K562 (cell line): ENCODE measurements around the gene RGS13. TPM values are rescaled to one million over a fixed set of nuclear protein-coding genes. Genes with fewer than 3 reads are reported as not detected.

Source experiments
- ARID4B ChIP-seq: sonication (generic); formaldehyde crosslinking; IDR thresholded peaks from 2 replicates; pipeline ENCODE4 v1.8.0; 2022; ENCODE audit warnings: mild to moderate bottlenecking, missing genetic modification reagents
- CEBPB ChIP-seq: fragments of 450-650 bp; IDR thresholded peaks from 2 replicates; pipeline ENCODE4 v1.6.1; 2016; ENCODE audit warnings: missing genetic modification characterization, missing compliant biosample characterization
- ETV1 ChIP-seq: fragments of 450-650 bp; conservative IDR thresholded peaks from 2 replicates; pipeline ENCODE4 v1.6.1; 2016; ENCODE audit warnings: missing genetic modification characterization, control low read depth, low read depth, missing compliant biosample characterization
- MTA1 ChIP-seq: fragments of 450-650 bp; IDR thresholded peaks from 2 replicates; pipeline ENCODE4 v1.6.1; 2017; ENCODE audit warnings: borderline replicate concordance
- NCOA1 ChIP-seq: fragments of 450-650 bp; IDR thresholded peaks from 2 replicates; pipeline ENCODE4 v1.6.1; 2016; ENCODE audit warnings: low read depth
- RREB1 ChIP-seq: fragments of 250-450 bp; sonication (Bioruptor Pico); IDR thresholded peaks from 2 replicates; pipeline ENCODE4 v1.4.0; 2020
- ZBTB9 ChIP-seq: fragments of 450-650 bp; formaldehyde crosslinking; IDR thresholded peaks from 2 replicates; pipeline ENCODE4 v1.4.0; 2020; ENCODE audit warnings: mild to moderate bottlenecking, moderate library complexity
- polyA plus RNA-seq, 8 experiments: library from polyadenylated mRNA; depleted of rRNA in 4 of 8; stranded (reverse) in 5 of 8; unstranded in 3 of 8; fragments of >200 nt; fragmentation: Nextera tagmentation in 2 of 8; fragmentation: Illumina TruSeq in 1 of 8; extraction: Ambion mirVana in 2 of 8; extraction: Trizol in 1 of 8; gene quantifications; 2 replicates each; pipeline versions ENCODE4 v1.2.1 to v1.2.3, GENCODE V29; 2011 to 2014; ENCODE audit warnings: inconsistent platforms in 1 of 8, missing spikeins in 1 of 8
- total RNA-seq, 7 experiments: library from RNA; depleted of rRNA in 6 of 7; stranded (reverse); fragments of >200 nt in 6 of 7; fragmentation: Illumina TruSeq in 2 of 7; extraction: Trizol in 2 of 7; gene quantifications; 2 replicates each; pipeline versions ENCODE4 v1.2.1 to v1.2.3, GENCODE V29; 2011 to 2021; ENCODE audit warnings: low replicate concordance in 1 of 7

Gene RGS13
- total and polyA plus RNA-seq, 9 of the 15 experiments (the other 6 are each of a cell fraction or from before 2014, with no cell fraction given): not detected

GRCh38 chr1:192654120-192654519 is 18.2 kb downstream of the RGS13 start (continued):
- no peak for TF ChIP-seq RREB1 (CRISPR knock-in tag)
- no peak for TF ChIP-seq ETV1 (tag)
- TF ChIP-seq ARID4B: no peak
- TF ChIP-seq NCOA1: no peak
- no peak for TF ChIP-seq ZBTB9
- TF ChIP-seq CEBPB (tag): no peak
- no peak for TF ChIP-seq MTA1
